ENCODE results near the gene MED12L.

Gene MED12L

DNA sequence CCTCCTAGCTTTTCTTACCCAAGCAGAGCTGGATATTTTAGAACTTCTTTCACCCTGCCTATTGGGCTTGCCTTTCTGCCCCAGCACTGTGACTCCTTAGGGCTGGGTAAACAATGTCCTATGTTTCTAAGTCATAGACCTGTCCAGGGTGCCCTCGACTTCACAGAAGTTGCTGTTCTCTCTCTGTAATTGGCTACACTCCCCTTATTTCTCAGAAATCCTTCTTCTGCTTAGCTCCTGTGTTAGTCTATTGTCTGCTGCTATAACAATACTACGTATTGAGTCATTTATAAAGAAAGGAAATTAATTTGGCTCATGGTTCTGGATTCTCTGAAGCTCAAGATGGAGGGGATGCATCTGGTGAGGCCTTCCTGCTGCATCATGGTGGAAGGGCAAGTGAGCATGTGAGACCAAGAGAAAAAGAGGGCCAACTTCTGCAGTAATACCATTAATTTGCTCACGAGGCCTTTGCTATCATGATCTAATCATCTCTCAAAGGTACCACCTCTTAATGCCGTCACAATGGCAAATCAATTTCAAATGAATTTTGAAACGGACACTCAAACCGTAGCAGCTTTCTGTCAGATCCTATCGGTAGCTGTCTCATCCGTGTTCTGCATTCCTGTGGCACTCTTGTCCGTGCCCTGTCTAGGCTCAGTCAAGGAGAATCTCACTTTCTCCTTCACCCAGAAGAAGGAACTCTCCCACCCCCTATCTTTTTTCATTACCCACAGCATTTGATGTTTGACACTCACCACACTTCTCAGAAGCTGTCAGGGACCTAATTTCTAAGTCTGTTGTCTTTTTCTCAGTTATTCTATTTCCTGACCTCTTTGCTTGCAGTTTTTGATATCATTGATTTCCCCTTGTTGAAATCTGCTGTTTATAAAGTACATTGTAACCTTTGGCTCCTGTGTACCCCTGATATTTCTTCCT, 139.8 kb downstream of the MED12L start:
- Histone ChIP-seq H3K9ac (ENCODE audit: low read length) (no peak overlapping the region), H3K27ac (ENCODE audit: low read depth, low read length, poor library complexity, severe bottlenecking) (no peak overlapping the region), H3K4me1 (ENCODE audit: insufficient read depth, low read length, severe bottlenecking) (peaks cover 25% of the 10 kb centered on the region)

GRCh38 chr3:151226088-151226563, 140.7 kb downstream of the MED12L start:
- H3F3A ChIP-seq (ENCODE audit: insufficient read depth, low read length) = no peaks in the 10 kb centered on the region
- H3K9ac ChIP-seq (ENCODE audit: low read length) = no peak overlapping the region
- H3K4me3 ChIP-seq (ENCODE audit: low read depth, low read length, poor library complexity, severe bottlenecking) = no peak overlapping the region
- no peak overlapping the region for H2AFZ ChIP-seq (ENCODE audit: low read length)
- peaks cover 32% of the 10 kb centered on the region for H3K4me1 ChIP-seq (ENCODE audit: insufficient read depth, low read length, severe bottlenecking)
- no peaks in the 10 kb centered on the region for H3K36me3 ChIP-seq (ENCODE audit: insufficient read depth, low read length)
- H4K20me1 ChIP-seq (ENCODE audit: insufficient read depth, low read length) = no peaks in the 10 kb centered on the region
- H3K4me2 ChIP-seq (ENCODE audit: low read length) = no peak overlapping the region
- H3K79me2 ChIP-seq (ENCODE audit: insufficient read depth, low read length) = no peaks in the 10 kb centered on the region
- no peaks in the 10 kb centered on the region for H3K9me2 ChIP-seq (ENCODE audit: low read depth, low read length)
- no peaks in the 10 kb centered on the region for H3K27me3 ChIP-seq (ENCODE audit: insufficient read depth, low read length)
- no peaks in the 10 kb centered on the region for H3K9me3 ChIP-seq (ENCODE audit: low read length)
- no peak for TF ChIP-seq EZH2 (IDR thresholded peaks at IDR 0.05; ENCODE audit: borderline replicate concordance, low read length)
- TF ChIP-seq CTCF (IDR thresholded peaks at IDR 0.05; ENCODE audit: low read length) = no peak
- H3K27ac ChIP-seq (ENCODE audit: low read depth, low read length, poor library complexity, severe bottlenecking) = no peak overlapping the region

More for the DNA sequence above, 139.8 kb downstream of the MED12L start:
- no peaks in the 10 kb centered on the region for H3F3A ChIP-seq (ENCODE audit: insufficient read depth, low read length)
- no peaks in the 10 kb centered on the region for H3K9me2 ChIP-seq (ENCODE audit: low read depth, low read length)
- no peaks in the 10 kb centered on the region for H3K9me3 ChIP-seq (ENCODE audit: low read length)
- no peaks in the 10 kb centered on the region for H3K79me2 ChIP-seq (ENCODE audit: insufficient read depth, low read length)
- H3K4me3 ChIP-seq (ENCODE audit: low read depth, low read length, poor library complexity, severe bottlenecking) = no peak overlapping the region
- TF ChIP-seq CTCF (IDR thresholded peaks at IDR 0.05; ENCODE audit: low read length) = no peak
- TF ChIP-seq EZH2 (IDR thresholded peaks at IDR 0.05; ENCODE audit: borderline replicate concordance, low read length) = no peak
- H3K4me2 ChIP-seq (ENCODE audit: low read length) = no peak overlapping the region
- no peaks in the 10 kb centered on the region for H3K27me3 ChIP-seq (ENCODE audit: insufficient read depth, low read length)
- H3K36me3 ChIP-seq (ENCODE audit: insufficient read depth, low read length) = no peaks in the 10 kb centered on the region
- no peaks in the 10 kb centered on the region for H4K20me1 ChIP-seq (ENCODE audit: insufficient read depth, low read length)
- H2AFZ ChIP-seq (ENCODE audit: low read length) = no peak overlapping the region

- H3K27ac ChIP-seq (ENCODE audit: low read depth, low read length, poor library complexity, severe bottlenecking) = no peak overlapping the region
Observed at GRCh38 chr3:151226825-151227224, 141.4 kb downstream of the MED12L start.

More at GRCh38 chr3:151226825-151227224, 141.4 kb downstream of the MED12L start:
- Histone ChIP-seq H3K4me1 (ENCODE audit: insufficient read depth, low read length, severe bottlenecking) (peaks cover 32% of the 10 kb centered on the region), H2AFZ (ENCODE audit: low read length) (no peak overlapping the region), H3K9me2 (ENCODE audit: low read depth, low read length) (no peaks in the 10 kb centered on the region), H3K9ac (ENCODE audit: low read length) (no peak overlapping the region), H3K79me2 (ENCODE audit: insufficient read depth, low read length) (no peaks in the 10 kb centered on the region), H3K36me3 (ENCODE audit: insufficient read depth, low read length) (no peaks in the 10 kb centered on the region), H3K4me2 (ENCODE audit: low read length) (no peak overlapping the region), H3K4me3 (ENCODE audit: low read depth, low read length, poor library complexity, severe bottlenecking) (no peak overlapping the region), H3F3A (ENCODE audit: insufficient read depth, low read length) (no peaks in the 10 kb centered on the region), H3K9me3 (ENCODE audit: low read length) (no peaks in the 10 kb centered on the region), H3K27me3 (ENCODE audit: insufficient read depth, low read length) (no peaks in the 10 kb centered on the region), H4K20me1 (ENCODE audit: insufficient read depth, low read length) (no peaks in the 10 kb centered on the region)
- TF ChIP-seq EZH2 (IDR thresholded peaks at IDR 0.05; ENCODE audit: borderline replicate concordance, low read length) (no peak), CTCF (IDR thresholded peaks at IDR 0.05; ENCODE audit: low read length) (no peak)
